ENCODE results near the gene PAFAH1B1.
"Not testable (repeated sequence)": the region's sequence is repeated elsewhere in the genome, so short reads cannot be mapped to it uniquely, and the experiment has no call there.

The PAFAH1B1 gene

DNA sequence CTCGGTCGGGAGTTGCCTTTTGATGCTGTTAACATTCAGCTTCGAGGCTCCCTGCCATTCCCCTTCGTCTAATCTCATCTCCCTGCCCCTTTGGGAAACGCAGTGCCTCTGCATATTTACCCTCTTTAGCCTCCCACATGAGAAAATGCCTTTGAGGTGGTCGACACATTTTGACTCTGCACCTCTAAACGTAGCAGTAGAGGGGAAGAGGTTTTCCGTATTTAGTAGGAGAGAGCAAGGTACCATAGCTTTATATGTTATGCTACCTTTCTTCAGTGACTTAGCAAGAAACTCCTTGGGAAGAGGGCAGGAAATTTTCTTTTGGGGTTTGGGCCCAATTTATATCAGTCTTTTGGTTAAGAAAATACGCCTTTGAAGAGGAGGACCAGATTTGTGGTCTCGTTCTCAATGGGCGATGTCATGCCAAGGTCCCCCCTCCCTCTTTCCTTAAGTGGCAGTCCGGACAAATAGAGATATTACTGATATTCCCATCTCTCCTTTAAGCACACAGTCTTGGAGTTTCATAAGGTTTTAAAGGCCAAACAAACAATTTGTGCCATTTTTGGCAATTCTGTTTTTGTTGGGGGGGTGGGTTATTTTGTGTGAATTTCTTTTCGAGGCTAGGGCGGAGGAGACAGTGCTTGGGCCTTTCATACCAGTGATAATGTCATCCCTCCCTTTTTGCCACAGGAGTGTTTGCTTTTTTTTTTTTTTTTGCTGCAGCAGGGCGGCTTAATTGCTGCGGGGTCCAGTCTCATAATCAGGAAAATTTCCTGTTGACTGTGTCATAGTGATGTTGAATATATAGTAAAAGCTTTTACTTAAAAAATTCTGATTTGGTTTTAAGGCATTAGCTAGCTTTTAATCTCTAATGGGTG, 1.5 kb downstream of the PAFAH1B1 start:
- DNase-seq (ENCODE audit: low spot score): no peak

DNA sequence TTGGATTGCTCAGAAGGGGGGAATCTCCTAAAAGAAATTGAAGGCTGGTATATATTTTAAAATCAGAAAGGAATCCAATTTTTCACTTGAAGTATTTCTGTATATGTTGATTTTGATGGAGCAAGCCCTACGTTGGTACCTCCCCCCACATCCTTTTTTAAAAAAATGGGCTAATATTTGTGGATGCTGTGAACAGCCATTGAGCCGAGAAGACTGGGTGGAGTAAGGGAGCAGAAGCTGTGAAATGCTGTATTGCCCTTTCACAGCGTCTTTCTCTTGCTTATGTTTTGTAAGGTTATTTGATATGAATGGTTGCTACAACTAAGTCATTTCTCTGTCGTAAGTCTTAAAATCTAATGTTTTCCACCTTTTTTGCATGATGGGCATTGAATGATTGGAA, 2.3 kb downstream of the PAFAH1B1 start:
- DNase-seq (ENCODE audit: low spot score): no peak

DNA sequence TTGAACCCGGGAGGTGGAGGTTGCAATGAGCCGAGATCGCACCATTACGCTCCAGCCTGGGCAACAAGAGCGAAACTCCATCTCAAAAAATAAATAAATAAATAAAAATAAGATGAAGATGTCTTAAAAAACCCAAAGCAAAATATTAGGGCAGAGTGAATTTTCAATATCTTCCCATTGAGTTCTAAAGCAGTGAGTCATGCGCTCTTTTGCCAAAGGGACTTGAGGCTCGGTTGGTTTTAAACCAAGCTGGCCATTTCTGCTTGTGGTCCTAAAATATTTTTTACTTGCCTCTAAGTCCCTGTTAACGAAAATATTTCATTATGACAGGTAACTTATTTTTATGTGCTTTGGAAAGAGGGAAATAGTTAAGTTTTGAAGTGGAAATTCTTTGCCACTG, 4.7 kb downstream of the PAFAH1B1 start:
- no peak for DNase-seq (ENCODE audit: low spot score)

DNA sequence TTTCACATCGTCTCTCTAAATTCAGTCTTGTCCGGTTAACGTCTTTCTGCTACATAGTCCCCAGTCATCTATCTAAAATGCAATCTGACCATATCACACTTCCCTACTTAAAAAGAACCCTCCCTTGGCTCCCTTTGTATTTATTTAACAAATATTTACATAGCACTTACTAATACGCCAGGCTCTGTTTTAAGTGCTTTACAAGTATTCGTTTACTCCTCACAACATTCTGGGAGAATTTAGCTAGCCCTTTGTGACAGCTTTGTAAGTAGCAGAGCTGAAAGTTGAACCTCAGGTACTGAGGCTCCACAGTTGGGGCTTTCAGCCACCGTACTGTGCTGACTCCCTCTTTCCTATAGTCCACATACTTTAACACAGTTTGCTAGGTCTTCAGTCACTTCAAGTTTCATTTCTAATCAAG, 9.2 kb downstream of the PAFAH1B1 start:
- no peak for DNase-seq (ENCODE audit: low spot score)

DNA sequence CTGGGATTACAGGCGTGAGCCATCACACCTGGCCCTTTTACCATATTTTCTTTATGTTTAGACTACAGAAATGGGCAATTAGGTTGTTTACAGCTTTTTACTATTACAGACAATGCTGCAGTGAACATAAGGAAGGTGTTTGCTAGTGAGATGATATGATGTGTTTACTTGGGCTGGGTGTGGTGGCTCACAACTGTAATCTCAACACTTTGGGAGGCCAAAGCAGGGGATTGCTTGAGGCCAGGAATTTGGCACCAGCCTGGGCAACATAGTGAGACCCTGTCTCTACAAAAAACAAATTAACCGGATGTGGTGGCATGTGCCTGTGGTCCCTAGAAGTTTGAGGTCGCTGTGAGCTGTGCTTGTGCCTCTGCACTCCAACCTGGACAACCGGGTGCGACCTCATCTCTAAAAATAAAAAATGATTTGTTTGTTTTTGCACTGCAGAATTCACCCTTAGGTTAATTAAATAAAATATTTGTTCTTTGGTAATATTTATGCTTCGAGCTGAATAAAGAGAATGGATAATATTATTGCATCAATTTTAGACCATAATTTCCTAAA, 15.0 kb downstream of the PAFAH1B1 start:
- no peak for DNase-seq (ENCODE audit: low spot score)

DNA sequence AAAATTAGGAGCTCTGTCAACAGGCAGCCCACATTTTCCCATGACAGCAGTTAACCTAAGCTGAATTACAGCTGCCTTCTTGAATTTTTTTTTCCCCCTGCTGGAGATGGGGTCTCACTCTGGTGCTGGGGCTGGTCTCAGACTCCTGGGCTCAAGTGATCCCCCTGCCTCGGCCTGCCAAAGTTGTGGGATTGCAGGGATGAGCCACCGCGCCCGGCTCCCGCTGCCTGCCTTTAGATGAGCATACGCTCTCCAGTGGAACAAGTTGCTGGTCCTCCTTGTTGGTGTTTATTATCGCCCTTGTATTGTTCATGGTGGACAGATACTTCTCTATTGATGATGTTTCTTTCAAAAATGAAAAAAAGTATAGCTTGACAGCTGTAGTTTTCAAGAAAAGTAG, 15.6 kb downstream of the PAFAH1B1 start:
- no peak for DNase-seq (ENCODE audit: low spot score)

DNA sequence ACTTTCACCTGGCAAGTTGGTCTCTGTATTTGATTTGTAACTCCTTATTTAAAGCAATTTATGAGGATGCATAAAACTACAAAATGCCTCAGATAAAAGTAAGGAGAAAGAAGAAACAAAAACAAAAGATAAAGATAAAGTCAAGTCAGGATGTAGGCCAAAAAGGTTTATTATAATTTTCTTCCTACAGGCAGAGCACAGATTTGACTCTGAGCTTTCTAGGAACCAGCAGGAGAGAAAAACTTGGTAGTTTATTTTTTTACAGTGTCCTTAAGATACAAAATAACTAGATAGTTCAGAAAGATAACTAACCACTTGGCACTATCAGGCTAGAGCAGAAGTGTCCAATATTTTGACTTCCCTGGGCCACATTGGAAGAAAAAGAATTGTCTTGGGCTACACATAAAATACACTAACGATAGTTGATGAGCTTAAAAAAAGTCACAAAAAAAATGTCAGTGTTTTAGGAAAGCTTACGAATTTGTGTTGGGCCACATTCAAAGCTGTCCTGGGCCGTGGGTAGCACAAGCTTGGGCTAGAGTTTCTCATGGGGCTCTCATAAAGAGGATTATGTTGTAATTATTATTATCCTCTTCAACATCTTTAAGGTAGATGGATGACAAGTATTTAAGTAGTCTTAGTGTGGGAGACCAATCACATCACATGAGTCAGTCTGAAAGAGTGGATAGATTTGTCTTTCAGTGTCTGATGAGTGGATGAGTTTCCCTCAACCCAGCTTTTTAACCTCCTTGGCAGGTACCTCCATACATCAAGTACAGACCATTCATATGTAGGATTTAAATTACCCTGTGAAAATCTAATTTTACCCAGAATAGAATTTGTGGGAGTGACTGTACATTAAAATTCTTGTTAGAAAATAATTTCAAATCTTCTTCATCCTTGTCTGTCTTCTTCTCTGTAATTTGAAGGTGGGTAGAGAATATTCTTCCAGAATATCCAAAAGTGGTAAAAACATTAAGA, 17.0 kb downstream of the PAFAH1B1 start:
- no peak for DNase-seq (ENCODE audit: low spot score)

DNA sequence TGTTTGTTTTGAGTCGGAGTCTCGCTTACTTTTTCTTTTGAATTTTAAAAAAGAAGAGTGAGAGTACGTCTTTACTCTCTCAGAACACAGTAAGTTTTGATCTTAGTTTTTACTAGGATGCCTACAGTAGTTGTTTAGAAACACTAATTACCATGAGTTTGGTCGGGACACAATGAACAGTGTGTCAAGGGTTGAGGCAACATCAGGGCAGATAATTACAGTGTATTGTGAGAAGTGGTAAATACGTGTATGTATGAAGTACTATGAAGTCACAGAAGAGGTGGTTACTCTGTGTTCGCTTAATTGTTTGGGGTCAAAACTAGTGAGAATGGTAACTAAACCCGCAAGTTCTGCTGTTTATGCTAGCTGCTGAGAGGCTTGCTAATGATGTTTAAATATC, 18.2 kb downstream of the PAFAH1B1 start:
- no peak for DNase-seq (ENCODE audit: low spot score)

DNA sequence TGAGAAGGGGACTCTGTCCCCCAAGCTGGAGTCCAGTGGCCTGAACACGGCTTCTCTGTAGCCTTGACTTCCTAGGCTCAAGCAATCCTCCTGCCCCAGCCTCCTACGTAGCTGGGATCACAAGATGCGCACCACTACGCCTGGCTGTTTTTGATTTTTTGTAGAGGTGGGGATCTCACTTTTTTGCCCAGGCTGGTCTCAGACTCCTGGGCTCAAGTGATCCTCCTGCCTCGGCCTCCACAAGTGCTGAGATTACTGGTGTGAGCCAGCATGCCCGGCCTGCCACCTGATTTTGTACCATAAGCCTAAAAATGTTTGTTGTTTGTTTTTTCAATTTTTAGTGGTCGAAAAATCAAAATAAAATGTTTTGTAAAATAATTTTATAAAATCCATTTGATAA, 19.2 kb downstream of the PAFAH1B1 start:
- DNase-seq (ENCODE audit: low spot score): no peak

DNA sequence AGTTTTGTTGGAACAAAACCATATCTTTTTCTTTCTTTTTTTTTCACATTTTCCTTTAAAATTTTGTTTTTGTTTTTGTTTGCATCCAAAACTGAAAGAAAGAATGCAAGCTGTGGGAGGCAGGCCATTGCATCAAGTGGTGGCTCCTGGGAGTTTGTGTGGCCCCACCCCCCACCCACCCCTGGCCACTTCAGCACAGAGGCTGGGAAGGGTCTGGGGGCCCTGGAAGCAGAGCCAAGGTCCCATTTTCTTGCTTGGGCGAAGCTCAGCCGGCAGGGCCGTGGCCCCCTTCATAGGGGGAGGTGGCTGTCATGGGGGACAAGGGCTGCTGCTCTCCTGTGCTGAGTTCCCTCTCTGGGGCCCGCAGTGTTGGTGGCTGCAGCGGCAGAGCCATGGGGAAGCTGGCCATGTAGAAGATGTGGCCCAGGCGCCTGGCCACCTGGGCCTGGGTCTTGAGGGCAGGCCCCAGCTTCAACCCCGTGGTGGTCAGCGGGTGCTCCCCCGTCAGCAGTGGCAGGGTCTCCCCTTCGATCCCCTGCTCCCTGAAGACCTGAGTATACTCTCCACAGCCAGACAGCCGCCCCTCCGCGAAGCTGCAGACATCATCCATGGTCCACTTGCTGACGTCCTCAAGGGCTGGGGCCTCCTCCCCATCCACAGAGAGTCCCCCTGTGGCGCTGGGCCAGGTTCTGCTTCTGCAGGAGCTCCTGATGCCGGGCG, 19.8 kb downstream of the PAFAH1B1 start:
- no peak for DNase-seq (ENCODE audit: low spot score)

DNA sequence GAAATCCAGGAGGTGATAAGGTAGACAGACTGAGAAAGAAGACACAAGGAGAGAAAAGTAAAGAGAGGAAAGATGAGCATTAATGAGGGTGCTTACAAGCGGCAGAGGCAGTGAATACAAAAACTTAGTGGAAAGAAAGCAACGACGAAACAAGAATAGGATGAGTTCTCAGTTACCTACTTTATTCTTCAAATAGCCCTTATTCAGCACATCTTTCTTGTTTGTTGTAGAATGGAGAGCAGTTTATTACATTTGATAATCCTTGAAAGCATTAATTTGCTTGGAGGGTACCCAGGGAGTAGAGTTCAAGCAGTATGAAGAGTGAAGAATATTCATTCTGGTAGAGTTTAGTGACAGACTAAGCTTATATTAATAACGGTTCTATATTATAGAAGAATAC, 22.4 kb downstream of the PAFAH1B1 start:
- DNase-seq (ENCODE audit: low spot score): no peak

DNA sequence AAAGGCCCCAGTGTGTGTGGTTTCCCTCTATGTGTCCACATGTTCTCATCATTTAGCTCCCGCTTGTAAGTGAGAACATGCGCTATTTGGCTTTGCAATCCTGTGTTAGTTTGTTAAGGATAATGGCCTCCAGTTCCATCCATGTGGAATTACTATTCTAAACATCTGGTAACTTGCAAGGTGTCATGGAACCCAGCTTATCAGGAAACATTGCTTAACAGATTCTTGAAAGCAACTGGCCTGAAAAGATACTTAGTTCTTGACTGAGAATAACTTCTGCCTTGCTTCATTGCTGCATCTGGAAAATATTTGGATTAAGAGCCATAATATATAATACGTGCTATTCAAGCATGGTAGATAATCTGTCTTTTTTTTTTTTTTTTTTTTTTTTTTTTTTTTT, 27.8 kb downstream of the PAFAH1B1 start:
- no peak for DNase-seq (ENCODE audit: low spot score)

DNA sequence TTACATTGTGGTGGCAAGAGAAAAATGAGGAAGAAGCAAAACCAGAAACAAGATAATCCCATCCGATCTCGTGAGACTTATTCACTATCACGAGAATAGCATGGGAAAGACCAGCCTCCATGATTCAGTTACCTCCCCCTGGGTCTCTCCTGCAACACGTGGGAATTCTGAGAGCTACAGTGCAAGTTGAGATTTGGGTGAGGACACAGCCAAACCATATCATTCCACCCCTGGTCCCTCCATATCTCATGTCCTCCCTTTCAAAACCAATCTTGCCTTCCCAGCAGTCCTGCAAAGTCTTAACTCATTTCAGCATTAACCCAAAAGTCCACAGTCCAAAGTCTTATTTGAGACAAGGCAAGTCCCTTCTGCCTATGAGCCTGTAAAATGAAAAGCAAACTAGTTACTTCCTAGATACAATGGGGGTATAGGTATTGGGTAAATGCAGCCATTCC, 28.5 kb downstream of the PAFAH1B1 start:
- DNase-seq (ENCODE audit: low spot score): not testable (repeated sequence)

DNA sequence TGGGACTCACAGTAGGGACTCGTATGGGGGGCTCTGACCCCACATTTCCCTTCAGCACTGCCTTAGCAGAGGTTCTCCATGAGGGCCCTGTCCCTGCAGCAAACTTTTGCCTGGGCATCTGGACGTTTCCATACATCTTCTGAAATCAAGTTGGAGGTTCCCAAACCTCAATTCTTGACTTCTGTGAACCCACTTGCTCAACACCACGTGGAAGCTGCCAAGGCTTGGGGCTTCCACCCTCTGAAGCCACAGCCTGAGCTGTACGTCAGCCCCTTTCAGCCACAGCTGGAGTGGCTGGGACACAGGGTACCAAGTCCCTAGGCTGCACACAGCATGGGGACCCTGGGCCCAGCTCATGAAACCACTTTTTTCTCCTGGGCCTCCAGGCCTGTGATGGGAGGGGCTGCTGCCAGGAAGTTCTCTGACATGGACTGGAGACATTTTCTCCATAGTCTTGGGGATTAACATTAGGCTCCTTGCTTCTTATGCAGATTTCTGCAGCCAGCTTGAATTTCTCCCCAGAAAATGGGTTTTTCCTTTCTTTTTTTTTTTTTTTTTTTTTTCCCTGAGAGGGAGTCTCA, 29.4 kb downstream of the PAFAH1B1 start:
- not testable (repeated sequence) for DNase-seq (ENCODE audit: low spot score)

DNA sequence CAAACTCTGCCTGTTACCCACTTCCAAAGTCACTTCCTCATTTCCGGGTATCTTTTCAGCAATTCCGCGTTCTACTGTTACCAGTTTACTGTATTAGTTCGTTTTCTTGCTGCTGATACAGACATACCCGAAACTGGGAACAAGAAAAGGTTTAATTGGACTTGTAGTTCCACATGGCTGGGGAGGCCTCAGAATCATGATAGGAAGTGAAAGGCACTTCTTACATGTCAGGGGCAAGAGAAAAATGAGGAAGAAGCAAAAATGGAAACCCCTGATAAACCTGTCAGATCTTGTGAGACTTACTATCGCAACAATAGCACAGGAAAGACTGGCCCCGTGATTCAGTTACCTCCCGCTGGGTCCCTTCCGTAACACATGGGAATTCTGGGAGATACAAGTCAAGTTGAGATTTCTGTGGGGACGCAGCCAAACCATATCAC, 30.9 kb downstream of the PAFAH1B1 start:
- DNase-seq (ENCODE audit: low spot score): peak; percentile 25

DNA sequence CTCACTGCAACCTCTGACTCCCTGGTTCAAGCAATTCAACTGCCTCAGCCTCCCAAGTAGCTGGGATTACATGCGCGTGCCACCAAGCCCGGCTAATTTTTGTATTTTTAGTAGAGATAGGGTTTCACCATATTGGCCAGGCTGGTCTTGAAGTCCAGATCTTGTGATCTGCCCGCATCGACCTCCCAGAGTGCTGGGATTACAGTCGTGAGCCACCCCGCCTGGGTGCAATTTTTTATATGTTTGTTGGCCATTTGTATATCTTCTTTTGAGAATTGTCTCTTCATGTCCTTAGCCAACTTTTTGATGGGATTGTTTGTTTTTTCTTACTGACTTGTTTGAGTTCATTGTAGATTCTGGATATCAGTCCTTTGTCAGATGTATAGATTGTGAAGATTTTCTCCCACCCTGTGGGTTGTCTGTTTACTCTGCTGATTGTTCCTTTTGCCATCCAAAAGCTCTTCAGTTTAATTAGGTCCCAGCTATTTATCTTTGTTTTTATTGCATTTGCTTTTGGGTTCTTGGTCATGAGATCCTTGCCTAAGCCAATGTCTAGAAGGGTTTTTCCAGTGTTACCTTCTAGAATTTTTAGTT, 33.3 kb downstream of the PAFAH1B1 start:
- DNase-seq (ENCODE audit: low spot score): not testable (repeated sequence)

DNA sequence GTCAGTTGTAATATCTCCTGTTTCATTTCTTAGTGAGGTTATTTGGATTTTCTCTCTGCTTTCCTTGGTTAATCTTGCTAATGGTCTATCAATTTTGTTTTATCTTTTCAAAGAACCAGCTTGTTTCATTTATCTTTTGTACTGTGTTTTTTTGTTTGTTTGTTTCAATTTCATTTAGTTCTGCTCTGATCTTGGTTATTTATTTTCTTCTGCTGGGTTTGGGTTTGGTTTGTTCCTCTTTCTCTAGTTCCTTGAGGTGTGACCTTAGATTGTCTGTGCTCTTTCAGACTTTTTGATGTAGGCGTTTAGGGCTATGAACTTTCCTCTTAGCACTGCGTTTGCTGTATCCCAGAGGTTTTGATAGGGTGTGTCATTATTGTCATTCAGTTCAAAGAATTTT, 35.5 kb downstream of the PAFAH1B1 start:
- DNase-seq (ENCODE audit: low spot score): not testable (repeated sequence)

DNA sequence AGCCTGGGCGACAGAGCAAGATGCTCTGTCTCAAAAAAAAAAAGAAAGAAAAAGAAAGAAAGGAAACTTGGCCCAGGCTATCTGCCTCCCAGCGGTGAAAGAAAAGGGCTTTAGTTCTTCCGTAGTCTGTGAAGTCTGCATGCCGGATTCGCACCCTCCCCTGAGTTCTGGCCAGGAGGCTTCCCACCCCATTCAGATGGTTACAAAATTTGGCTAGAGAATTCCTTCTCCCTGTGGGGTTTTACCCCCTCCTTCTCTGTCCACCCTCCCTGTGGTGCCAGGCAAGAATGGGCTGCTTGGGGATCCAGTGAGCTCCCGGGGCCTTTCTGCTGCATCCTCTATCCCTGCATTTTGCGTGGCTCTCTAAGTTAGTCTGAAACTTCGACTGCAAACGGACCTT, 37.8 kb downstream of the PAFAH1B1 start:
- no peak for DNase-seq (ENCODE audit: low spot score)

DNA sequence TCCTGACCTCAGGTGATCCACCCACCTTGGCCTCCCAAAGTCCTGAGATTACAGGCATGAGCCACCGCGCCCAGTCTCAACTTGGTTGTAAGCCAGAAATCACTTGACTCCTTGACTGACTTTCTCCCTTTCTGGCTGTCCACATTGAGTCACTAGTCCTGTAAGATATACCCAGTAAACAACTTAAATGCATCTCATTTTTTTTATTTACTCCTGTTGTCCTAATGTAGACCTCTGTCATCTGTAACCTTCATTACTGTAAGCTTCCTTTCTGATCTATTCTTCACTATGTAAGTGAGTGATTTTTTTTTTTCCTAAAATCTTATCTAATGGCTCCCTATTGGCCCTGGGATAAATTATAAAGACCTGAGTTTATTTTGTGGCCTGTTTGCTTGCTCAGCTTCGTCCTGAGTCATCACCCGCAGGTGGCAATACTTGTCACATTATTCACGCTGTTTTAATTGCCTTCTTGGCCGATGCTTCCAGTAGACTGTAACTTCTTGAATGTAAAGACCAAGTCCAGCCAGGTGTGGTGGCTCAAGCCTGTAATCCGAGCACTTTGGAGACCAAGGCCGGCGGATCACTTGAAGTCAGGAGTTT, 41.0 kb downstream of the PAFAH1B1 start:
- no peak for DNase-seq (ENCODE audit: low spot score)

DNA sequence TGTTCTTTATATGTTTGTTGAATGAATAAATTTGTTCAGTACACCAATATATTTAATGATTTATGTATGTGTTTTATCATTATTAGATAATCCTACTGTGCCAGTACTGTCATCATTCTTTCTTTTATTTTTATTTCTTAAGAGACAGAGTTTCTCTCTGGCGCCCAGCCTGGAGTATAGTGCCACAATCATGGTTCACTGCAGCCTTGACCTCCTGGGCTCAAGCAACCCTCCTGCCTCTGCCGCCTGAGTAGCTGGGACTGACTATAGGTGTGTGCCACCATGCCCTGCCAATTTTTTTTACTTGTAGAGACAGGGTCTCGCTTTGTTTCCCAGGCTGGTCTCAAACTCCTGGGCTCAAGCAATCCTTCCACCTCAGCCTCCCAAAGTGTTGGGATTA, 41.8 kb downstream of the PAFAH1B1 start:
- DNase-seq (ENCODE audit: low spot score): no peak

DNA sequence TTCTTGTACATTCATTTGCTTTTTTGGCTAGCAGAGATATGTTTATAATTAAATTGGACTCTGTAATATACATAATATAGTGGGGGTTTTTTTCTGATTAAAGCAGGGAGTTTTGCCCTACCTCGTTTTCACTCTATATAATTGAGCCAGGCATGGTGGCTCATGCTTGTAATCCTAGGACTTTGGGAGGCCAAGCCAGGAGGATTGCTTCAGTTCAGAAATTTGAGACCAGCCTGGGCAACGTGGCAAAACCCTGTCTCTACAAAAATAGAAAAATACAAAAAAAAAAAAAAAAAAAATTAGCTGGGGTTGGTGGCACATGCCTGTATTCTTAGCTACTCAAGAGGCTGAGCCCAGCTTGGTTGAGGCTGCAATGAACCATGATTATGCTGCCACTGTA, 42.2 kb downstream of the PAFAH1B1 start:
- DNase-seq (ENCODE audit: low spot score): no peak
